Measurements from ENCODE around the gene MST1R. TPM values are rescaled to one million over a fixed set of nuclear protein-coding genes. Genes with fewer than 3 reads are reported as not detected.

MST1R gene
- total and polyA plus RNA-seq, 9 of the 15 experiments (the other 6 are each of a cell fraction or from before 2014, with no cell fraction given), result 1.3 to 10.0 (median 3.8) TPM

DNA sequence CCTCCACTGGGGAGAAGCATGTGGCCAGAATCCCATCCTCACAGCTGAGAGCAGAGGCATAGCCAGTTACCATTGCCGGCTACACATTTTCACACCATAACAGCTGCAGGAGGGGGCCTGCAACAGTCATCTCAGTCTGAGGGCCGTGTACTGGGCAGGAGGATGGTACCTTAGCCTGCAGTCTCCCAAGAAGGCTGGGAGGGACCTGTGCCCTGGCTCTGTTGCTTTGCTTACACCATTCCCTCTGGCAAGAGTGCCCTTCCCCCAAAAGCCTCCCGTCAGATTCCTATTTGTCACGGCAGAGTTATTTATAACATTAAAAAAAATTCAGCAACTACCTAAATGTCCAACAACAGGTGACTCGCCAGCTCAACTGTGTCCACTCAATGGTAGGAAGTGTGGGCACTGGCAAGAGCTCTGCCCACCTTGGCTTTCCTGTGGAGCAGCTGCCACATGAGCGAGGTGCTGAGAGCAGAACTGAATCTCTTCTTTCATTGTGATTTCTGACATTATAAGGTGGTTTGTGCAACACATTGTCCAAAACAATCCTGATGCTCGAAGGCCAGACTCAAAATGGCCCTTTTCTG is 38.4 kb downstream of the MST1R start:
- no peak overlapping the region for H3K4me3 ChIP-seq
- H3K79me2 ChIP-seq (ENCODE audit: control insufficient read depth, insufficient read depth, low read length), result no peaks in the 10 kb centered on the region
- ChIA-PET CTCF (ENCODE audit: low intra/inter-chr PET ratio) (no interaction called here), POLR2A (no interaction called here)
- H3K27me3 ChIP-seq (ENCODE audit: control insufficient read depth in 2 of 2, insufficient read depth in 2 of 2, low read length in 2 of 2), result peaks cover 6 to 39% of the 10 kb centered on the region in 2 experiments; a peak in 4 of 5 replicates
- BruUV-seq (replicated peaks), result no TSS peak
- in situ Hi-C loops (cut with MboI) (no loop called here), intact Hi-C loops (cut with micrococcal nuclease) (no loop called here)
- H3K9ac ChIP-seq (ENCODE audit: insufficient read depth in 1 of 2, low read depth in 2 of 2, low read length in 2 of 2), result no peak overlapping the region
- no peak overlapping the region for H3K27ac ChIP-seq (ENCODE audit: extremely low read depth, low read depth, low read length)
- no peaks in the 10 kb centered on the region for H3K36me3 ChIP-seq (ENCODE audit: control insufficient read depth, insufficient read depth, low read length)
- H3K9me3 ChIP-seq (replicated peaks; ENCODE audit: control insufficient read depth, insufficient read depth, low read depth, low read length), result no peaks in the 10 kb centered on the region
- FAIRE-seq, result no peak
- H4K20me1 ChIP-seq (replicated peaks; ENCODE audit: control insufficient read depth, insufficient read depth, low read length), result peaks cover 6% of the 10 kb centered on the region; the same call in 1 of the 2 replicates
- H3K9me1 ChIP-seq (ENCODE audit: control insufficient read depth, insufficient read depth, low read length), result no peaks in the 10 kb centered on the region
- DNase-seq (ENCODE audit: extremely low read depth in 1 of 4, low spot score in 3 of 4), result no peak
- H3K4me1 ChIP-seq (replicated peaks in 1 of 2; ENCODE audit: control insufficient read depth in 2 of 2, insufficient read depth in 2 of 2, low read length in 2 of 2), result peaks cover 0 to 18% of the 10 kb centered on the region in 2 experiments; a peak in 2 of 5 replicates
- 2% methylated on average over 6 of the region's 7 CpGs for WGBS (ENCODE audit: insufficient coverage, low coverage, missing lambda C conversion rate)
- H2AFZ ChIP-seq (ENCODE audit: low read depth, low read length), result no peak overlapping the region
- TF ChIP-seq PML (IDR thresholded peaks at IDR 0.05; ENCODE audit: low read length), result no peak
- TF ChIP-seq LCOR (CRISPR knock-in tag; IDR thresholded peaks at IDR 0.05), result no peak
- no peak for TF ChIP-seq FOXJ3 (CRISPR knock-in tag; IDR thresholded peaks at IDR 0.05)
- TF ChIP-seq ZNF316 (IDR thresholded peaks at IDR 0.05), result no peak
- no peak for TF ChIP-seq ZEB2 (IDR thresholded peaks at IDR 0.05)
- ATAC-seq, result no peak
- H3K4me2 ChIP-seq (ENCODE audit: insufficient read depth, low read length), result no peak overlapping the region

- BruUV-seq (replicated peaks), result no TSS peak
- intact Hi-C loops (cut with micrococcal nuclease), result no loop called here
- peaks cover 6 to 39% of the 10 kb centered on the region in 2 experiments; a peak in 4 of 5 replicates for H3K27me3 ChIP-seq (ENCODE audit: control insufficient read depth in 2 of 2, insufficient read depth in 2 of 2, low read length in 2 of 2)
- H3K27ac ChIP-seq (ENCODE audit: extremely low read depth, low read depth, low read length), result no peak overlapping the region
- H3K4me2 ChIP-seq (ENCODE audit: insufficient read depth, low read length), result no peak overlapping the region
- no peak overlapping the region for H3K4me3 ChIP-seq
- in situ Hi-C loops (cut with MboI), result no loop called here
- H3K36me3 ChIP-seq (ENCODE audit: control insufficient read depth, insufficient read depth, low read length), result no peaks in the 10 kb centered on the region
- no peak overlapping the region; a peak in 1 of 4 replicates for H3K9ac ChIP-seq (ENCODE audit: insufficient read depth in 1 of 2, low read depth in 2 of 2, low read length in 2 of 2)
- peaks cover 6% of the 10 kb centered on the region; the same call in 1 of the 2 replicates for H4K20me1 ChIP-seq (replicated peaks; ENCODE audit: control insufficient read depth, insufficient read depth, low read length)
- ChIA-PET POLR2A (interaction anchor here (0.7 kb wide), 2 partner anchors 11 to 17 kb away, joined by 3 to 4 read pairs; no protein-coding TSS in a partner anchor), CTCF (ENCODE audit: low intra/inter-chr PET ratio) (no interaction called here)
- peaks cover 0 to 12% of the 10 kb centered on the region in 2 experiments; a peak in 2 of 5 replicates for H3K4me1 ChIP-seq (replicated peaks in 1 of 2; ENCODE audit: control insufficient read depth in 2 of 2, insufficient read depth in 2 of 2, low read length in 2 of 2)
- FAIRE-seq (no peak), DNase-seq (ENCODE audit: extremely low read depth in 1 of 4, low spot score in 3 of 4) (no peak), ATAC-seq (no peak)
- H2AFZ ChIP-seq (ENCODE audit: low read depth, low read length), result no peak overlapping the region
- H3K9me1 ChIP-seq (ENCODE audit: control insufficient read depth, insufficient read depth, low read length), result no peaks in the 10 kb centered on the region
- no peaks in the 10 kb centered on the region for H3K79me2 ChIP-seq (ENCODE audit: control insufficient read depth, insufficient read depth, low read length)
- no peaks in the 10 kb centered on the region for H3K9me3 ChIP-seq (replicated peaks; ENCODE audit: control insufficient read depth, insufficient read depth, low read depth, low read length)
- 2% methylated on average over 5 of the region's 5 CpGs for WGBS (ENCODE audit: insufficient coverage, low coverage, missing lambda C conversion rate)
- TF ChIP-seq SP2 (IDR thresholded peaks at IDR 0.05; ENCODE audit: extremely low read depth, low read depth, low read length, poor library complexity, severe bottlenecking) (no peak), SMARCA5 (IDR thresholded peaks at IDR 0.05) (no peak), ZBTB9 (CRISPR knock-in tag; IDR thresholded peaks at IDR 0.05) (no peak), TCF7 (IDR thresholded peaks at IDR 0.05; ENCODE audit: borderline replicate concordance) (no peak), HIVEP1 (CRISPR knock-in tag; IDR thresholded peaks at IDR 0.05) (no peak), ZNF3 (CRISPR knock-in tag; IDR thresholded peaks at IDR 0.05) (no peak), CREB1 (IDR thresholded peaks at IDR 0.05) (no peak), CREB1 (CRISPR knock-in tag; IDR thresholded peaks at IDR 0.05) (no peak), ZNF263 (CRISPR knock-in tag; IDR thresholded peaks at IDR 0.05; ENCODE audit: borderline replicate concordance) (no peak), FOXP1 (CRISPR knock-in tag; IDR thresholded peaks at IDR 0.05) (no peak), NFXL1 (CRISPR knock-in tag; IDR thresholded peaks at IDR 0.05) (no peak)
These were observed 39.2 kb downstream of the MST1R start for GRCh38 chr3:49864505-49864904.
